ENCODE measurements around the gene ZSCAN16.

ZSCAN16 gene

GRCh38 chr6:28172006-28172405, 47.6 kb downstream of the ZSCAN16 start:
- DNase-seq (ENCODE audit: low read depth), result no peak

- DNase-seq (ENCODE audit: low read depth), result no peak
Observed at GRCh38 chr6:28176373-28176772, 52.0 kb downstream of the ZSCAN16 start.

All from activated T-helper 9 cell treated with anti-CD3 and anti-CD28 coated beads, Interleukin-2, amount 50 U/mL, for 16 hours (primary cell).